Measurements from ENCODE around the gene ZNF277.

ZNF277 gene

GRCh38 chr7:112358513-112358912, 152.0 kb downstream of the ZNF277 start:
- H3K4me3 ChIP-seq (replicated peaks in 1 of 2; ENCODE audit: low read depth in 2 of 2, low read length in 2 of 2) = no peak overlapping the region

DNA sequence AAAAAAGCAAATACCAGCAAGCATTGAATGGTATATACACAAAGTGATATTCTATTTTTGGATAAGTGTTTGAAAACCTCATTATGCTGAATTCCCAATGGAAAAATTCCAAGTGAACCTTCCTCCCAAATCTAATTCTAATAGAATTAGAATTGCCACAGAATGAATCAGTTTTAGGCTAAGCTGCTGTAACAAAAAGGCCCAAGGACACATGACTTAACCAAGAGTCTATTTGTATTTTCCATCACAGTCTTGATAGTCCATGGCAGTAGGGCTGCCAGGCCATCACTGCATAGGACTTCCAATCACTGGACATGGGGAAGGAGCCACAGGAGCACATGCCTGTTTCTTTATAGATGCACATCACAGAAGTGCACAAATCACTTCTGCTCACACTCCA, 152.6 kb downstream of the ZNF277 start:
- H3K4me3 ChIP-seq (replicated peaks in 1 of 2; ENCODE audit: low read depth in 2 of 2, low read length in 2 of 2) = no peak overlapping the region
- no peak for DNase-seq (ENCODE audit: low read depth in 2 of 2)

More at GRCh38 chr7:112358513-112358912, 152.0 kb downstream of the ZNF277 start:
- no peak for DNase-seq (ENCODE audit: low read depth in 2 of 2)
- TF ChIP-seq, protein P1, sequence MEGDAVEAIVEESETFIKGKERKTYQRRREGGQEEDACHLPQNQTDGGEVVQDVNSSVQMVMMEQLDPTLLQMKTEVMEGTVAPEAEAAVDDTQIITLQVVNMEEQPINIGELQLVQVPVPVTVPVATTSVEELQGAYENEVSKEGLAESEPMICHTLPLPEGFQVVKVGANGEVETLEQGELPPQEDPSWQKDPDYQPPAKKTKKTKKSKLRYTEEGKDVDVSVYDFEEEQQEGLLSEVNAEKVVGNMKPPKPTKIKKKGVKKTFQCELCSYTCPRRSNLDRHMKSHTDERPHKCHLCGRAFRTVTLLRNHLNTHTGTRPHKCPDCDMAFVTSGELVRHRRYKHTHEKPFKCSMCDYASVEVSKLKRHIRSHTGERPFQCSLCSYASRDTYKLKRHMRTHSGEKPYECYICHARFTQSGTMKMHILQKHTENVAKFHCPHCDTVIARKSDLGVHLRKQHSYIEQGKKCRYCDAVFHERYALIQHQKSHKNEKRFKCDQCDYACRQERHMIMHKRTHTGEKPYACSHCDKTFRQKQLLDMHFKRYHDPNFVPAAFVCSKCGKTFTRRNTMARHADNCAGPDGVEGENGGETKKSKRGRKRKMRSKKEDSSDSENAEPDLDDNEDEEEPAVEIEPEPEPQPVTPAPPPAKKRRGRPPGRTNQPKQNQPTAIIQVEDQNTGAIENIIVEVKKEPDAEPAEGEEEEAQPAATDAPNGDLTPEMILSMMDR (IDR thresholded peaks at IDR 0.05; ENCODE audit: low read depth, low read length) = no peak

DNA sequence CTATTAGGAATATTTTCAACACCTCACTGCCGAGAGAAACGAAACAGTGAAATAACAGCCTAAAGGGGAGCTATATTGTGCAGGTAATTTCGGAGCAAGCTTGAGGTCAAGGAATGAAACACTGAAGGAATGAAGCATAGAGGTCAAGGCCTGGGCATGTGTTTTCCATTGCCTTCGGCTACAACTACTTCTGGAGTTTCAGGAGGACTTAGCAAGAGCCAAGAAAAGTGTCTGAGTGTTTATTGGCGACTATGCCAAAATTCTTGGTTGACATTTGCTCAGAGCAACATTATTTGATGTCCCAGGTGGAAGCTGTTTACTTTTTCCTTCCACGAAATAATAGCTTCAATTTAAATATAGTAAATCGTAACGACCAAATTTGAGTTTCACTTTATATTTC, 154.2 kb downstream of the ZNF277 start:
- no peak for DNase-seq (ENCODE audit: low read depth in 2 of 2)
- TF ChIP-seq, protein P1 (IDR thresholded peaks at IDR 0.05; ENCODE audit: low read depth, low read length) = no peak
- H3K4me3 ChIP-seq (replicated peaks in 1 of 2; ENCODE audit: low read depth in 2 of 2, low read length in 2 of 2) = no peak overlapping the region

More for the DNA sequence above, 152.6 kb downstream of the ZNF277 start:
- TF ChIP-seq, protein P1 (IDR thresholded peaks at IDR 0.05; ENCODE audit: low read depth, low read length) = no peak

DNA sequence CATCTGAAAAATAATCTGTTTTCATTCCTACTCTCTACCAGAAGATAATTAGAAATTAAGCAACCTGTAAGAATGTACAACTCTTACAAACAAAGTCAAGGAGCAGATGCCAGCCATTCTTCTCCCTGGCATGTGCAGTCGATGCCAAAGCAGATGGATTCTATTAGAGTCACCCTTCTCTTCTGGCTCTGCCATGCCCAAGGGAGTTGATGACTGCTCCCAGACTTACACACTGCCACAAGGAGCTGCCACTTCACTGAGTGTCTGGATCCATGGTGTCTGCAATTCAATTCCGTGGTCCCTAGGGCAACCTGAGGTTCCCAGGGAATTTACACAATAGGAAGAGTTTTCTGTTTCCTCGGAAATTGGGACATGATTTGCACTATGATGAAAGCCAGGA, 154.7 kb downstream of the ZNF277 start:
- no peak overlapping the region for H3K4me3 ChIP-seq (replicated peaks in 1 of 2; ENCODE audit: low read depth in 2 of 2, low read length in 2 of 2)
- DNase-seq (ENCODE audit: low read depth in 2 of 2) = no peak
- TF ChIP-seq, protein P1 (IDR thresholded peaks at IDR 0.05; ENCODE audit: low read depth, low read length) = no peak

DNA sequence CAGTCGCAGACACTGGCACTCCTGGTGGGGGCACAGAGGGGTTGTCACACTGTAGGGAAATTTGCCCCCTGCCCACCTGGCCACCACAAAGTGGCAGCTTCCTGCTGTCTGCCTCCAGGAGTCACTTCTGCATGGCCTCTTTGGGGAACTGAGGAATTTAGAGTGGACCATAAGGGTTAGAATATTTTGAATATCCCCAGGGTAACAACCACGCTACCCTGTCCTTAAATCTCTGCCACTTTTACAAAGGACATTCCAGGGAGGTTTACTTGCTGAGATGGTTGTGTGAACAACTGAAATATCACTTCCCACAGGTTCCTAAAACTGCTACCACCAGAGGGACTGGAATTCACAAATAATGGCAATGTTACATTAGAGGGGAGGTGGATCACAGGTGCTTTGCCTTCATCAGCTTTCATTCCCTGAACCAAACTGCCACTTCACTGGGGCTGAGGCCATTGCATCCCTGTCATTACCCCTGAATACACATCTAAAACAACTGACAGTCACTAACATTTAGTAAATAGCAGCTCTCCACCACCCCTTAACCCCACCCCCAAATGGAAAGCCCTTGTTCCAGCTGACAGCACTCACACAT, 155.7 kb downstream of the ZNF277 start:
- no peak overlapping the region for H3K4me3 ChIP-seq (replicated peaks in 1 of 2; ENCODE audit: low read depth in 2 of 2, low read length in 2 of 2)
- TF ChIP-seq, protein P1 (IDR thresholded peaks at IDR 0.05; ENCODE audit: low read depth, low read length) = no peak
- DNase-seq (ENCODE audit: low read depth in 2 of 2) = no peak

DNA sequence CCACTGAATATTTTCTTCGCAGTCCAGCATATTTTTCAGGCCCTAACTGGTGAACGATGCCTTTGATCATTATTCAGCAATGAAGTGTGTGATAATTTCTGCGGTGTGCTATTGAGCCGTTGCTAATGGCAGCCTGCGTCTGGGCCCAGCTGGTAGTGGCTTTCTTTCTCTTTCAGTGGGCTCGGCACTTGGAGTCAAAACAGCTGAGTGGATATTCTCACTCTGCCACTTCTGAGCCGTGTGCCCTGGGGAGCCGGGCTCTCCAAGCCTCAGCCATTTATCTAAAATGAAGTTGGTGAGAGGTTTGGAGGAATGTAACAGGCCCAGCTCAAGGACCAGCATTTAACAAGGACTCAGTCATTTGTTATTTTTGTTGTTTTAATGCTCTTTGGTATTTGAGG, 156.2 kb downstream of the ZNF277 start:
- H3K4me3 ChIP-seq (replicated peaks in 1 of 2; ENCODE audit: low read depth in 2 of 2, low read length in 2 of 2) = no peak overlapping the region
- TF ChIP-seq, protein P1 (IDR thresholded peaks at IDR 0.05; ENCODE audit: low read depth, low read length) = no peak
- DNase-seq (ENCODE audit: low read depth in 2 of 2) = peak in 1 of 2 donors; percentile 29

DNA sequence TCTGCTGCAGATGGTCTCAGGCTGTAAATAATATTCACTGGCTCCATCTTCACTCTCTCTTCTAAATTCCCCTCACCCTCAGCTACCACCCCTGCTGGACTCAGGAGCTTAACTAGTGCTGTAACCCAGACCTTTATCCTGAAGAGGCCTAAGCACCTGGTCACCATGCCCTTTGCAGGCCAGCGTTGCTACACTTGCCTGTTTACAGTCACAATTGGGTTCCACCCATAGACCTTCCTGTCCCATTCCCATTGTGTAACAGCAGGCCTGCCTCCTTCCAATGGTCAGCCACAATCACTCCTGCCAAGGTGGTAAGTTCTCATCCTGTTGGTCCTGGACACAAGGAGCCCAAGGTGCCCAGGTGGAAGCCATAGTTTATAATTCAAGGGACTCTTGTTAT, 157.9 kb downstream of the ZNF277 start:
- TF ChIP-seq, protein P1 (IDR thresholded peaks at IDR 0.05; ENCODE audit: low read depth, low read length) = no peak
- H3K4me3 ChIP-seq (replicated peaks in 1 of 2; ENCODE audit: low read depth in 2 of 2, low read length in 2 of 2) = no peak overlapping the region
- no peak for DNase-seq (ENCODE audit: low read depth in 2 of 2)

Measured in cardiac fibroblast (primary cell).